GM12878 (cell line): ENCODE results near the gene CASK. TPM values are rescaled to one million over a fixed set of nuclear protein-coding genes. Genes with fewer than 3 reads are reported as not detected.

ENCODE experiments used
- ATAC-seq: fragments of 200-7000 bp; cut with Tn5 transposase; 3 replicates; pipeline ENCODE4 v1.9.1; 2020; ENCODE audit warnings: mild to moderate bottlenecking, moderate library complexity
- BruUV-seq: library from RNA; stranded (reverse); fragments of 400-500 nt; replicated peaks from 2 replicates; lab custom pipeline; 2021; lab: Mats Ljungman, UMichigan
- CTCF ChIA-PET: fragments of 300-600 bp; sonication (Branson Sonifier 250); formaldehyde crosslinking; extraction: SDS; loops from one replicate; lab custom pipeline; 2021; ENCODE audit warnings: inconsistent platforms; lab: Yijun Ruan, JAX
- POLR2A ChIA-PET: fragments of 350-600 bp; formaldehyde crosslinking; extraction: SDS; loops from one replicate; lab custom pipeline; 2021; ENCODE audit warnings: inconsistent platforms; lab: Charles Lee
- RAD21 ChIA-PET: fragments of 300-600 bp; sonication (Branson Sonifier 250); formaldehyde crosslinking; loops from one replicate; lab custom pipeline; 2023; ENCODE audit warnings: antibody characterized with exemption; ENCODE audit not compliant: unreplicated experiment; lab: Charles Lee
- SMC1A ChIA-PET: fragments of 300-600 bp; sonication (Branson Sonifier 250); formaldehyde crosslinking; loops from one replicate; lab custom pipeline; 2023; ENCODE audit not compliant: unreplicated experiment, uncharacterized antibody; lab: Charles Lee
- DNase-seq: peaks from one replicate; pipeline ENCODE4 v3.0.0-alpha.2; 2011; ENCODE audit warnings: low read depth, low spot score
- FAIRE-seq: peaks from 3 replicates; lab custom pipeline; 2011; peaks lifted over from hg19 to GRCh38; lab: Jason Lieb, UNC
- H2AFZ ChIP-seq: 2 replicates; pipeline ENCODE4 v1.6.0; 2011; ENCODE audit warnings: low read depth, low read length, control low read depth; ENCODE audit not compliant: control insufficient read depth
- H3K27ac ChIP-seq: 2 replicates; pipeline ENCODE4 v1.5.1; 2011; ENCODE audit warnings: control low read depth; ENCODE audit not compliant: control insufficient read depth, insufficient read depth
- H3K27me3 ChIP-seq, 2 experiments: replicated peaks in 1 of 2; 2 replicates each; pipeline versions ENCODE4 v1.6.0 to v1.6.1; 2011; ENCODE audit warnings: low read length in 1 of 2; ENCODE audit not compliant: control insufficient read depth in 2 of 2, insufficient read depth in 2 of 2
- H3K36me3 ChIP-seq, 2 experiments: 2 replicates each; pipeline ENCODE4 v1.5.1; 2011; ENCODE audit warnings: low read length in 1 of 2; ENCODE audit not compliant: control insufficient read depth in 2 of 2, insufficient read depth in 2 of 2
- H3K4me1 ChIP-seq: 2 replicates; pipeline ENCODE4 v1.6.1; 2011; ENCODE audit warnings: mild to moderate bottlenecking, low read length, moderate library complexity, mixed read lengths; ENCODE audit not compliant: control insufficient read depth, insufficient read depth
- H3K4me2 ChIP-seq: 2 replicates; pipeline ENCODE4 v1.6.0; 2011; ENCODE audit warnings: control low read depth; ENCODE audit not compliant: control insufficient read depth, insufficient read depth
- H3K4me3 ChIP-seq: fragments of 200-600 bp; sonication (generic); 2 replicates; pipeline ENCODE4 v1.5.1; 2016
- H3K79me2 ChIP-seq: 2 replicates; pipeline ENCODE4 v1.6.0; 2011; ENCODE audit warnings: low read length; ENCODE audit not compliant: control insufficient read depth, insufficient read depth
- H3K9ac ChIP-seq: 2 replicates; pipeline ENCODE4 v1.8.0; 2011; ENCODE audit warnings: low read length, control low read depth, mixed read lengths; ENCODE audit not compliant: control insufficient read depth, insufficient read depth
- H3K9me3 ChIP-seq: replicated peaks from 3 replicates; pipeline ENCODE4 v1.5.1; 2011; ENCODE audit warnings: mild to moderate bottlenecking, low read length; ENCODE audit not compliant: control insufficient read depth, insufficient read depth
- H4K20me1 ChIP-seq: 2 replicates; pipeline ENCODE4 v1.6.0; 2011; ENCODE audit not compliant: control insufficient read depth, insufficient read depth
- BCL11A ChIP-seq: IDR thresholded peaks from 2 replicates; pipeline ENCODE4 v1.6.1; 2011; ENCODE audit warnings: low read depth, low read length
- CHD2 ChIP-seq: IDR thresholded peaks from 2 replicates; pipeline ENCODE4 v1.6.1; 2011; ENCODE audit warnings: low read depth, low read length, improper control_type of control experiment, borderline replicate concordance
- CREB1 ChIP-seq: IDR thresholded peaks from 2 replicates; pipeline ENCODE4 v1.6.1; 2012; ENCODE audit warnings: low read depth, mild to moderate bottlenecking, inconsistent platforms
- ETV6 ChIP-seq, 2 experiments: fragments of 450-650 bp in 1 of 2; IDR thresholded peaks in 1 of 2; conservative IDR thresholded peaks in 1 of 2; 2 replicates each; pipeline ENCODE4 v1.6.1; 2014; ENCODE audit warnings: antibody characterized with exemption in 1 of 2, borderline replicate concordance in 1 of 2, low read depth in 1 of 2, mild to moderate bottlenecking in 1 of 2, moderate library complexity in 1 of 2
- IKZF1 ChIP-seq: fragments of 450-650 bp; conservative IDR thresholded peaks from 2 replicates; pipeline ENCODE4 v1.6.1; 2017; ENCODE audit warnings: antibody characterized with exemption, mild to moderate bottlenecking
- IKZF2 ChIP-seq, 2 experiments: fragments of 450-650 bp; IDR thresholded peaks; 2 replicates each; pipeline ENCODE4 v1.6.1; 2017; ENCODE audit warnings: mild to moderate bottlenecking in 2 of 2, moderate library complexity in 2 of 2
- JUNB ChIP-seq: IDR thresholded peaks from 2 replicates; pipeline ENCODE4 v1.6.1; 2016; ENCODE audit warnings: antibody characterized with exemption, mild to moderate bottlenecking
- KLF5 ChIP-seq: fragments of 450-650 bp; IDR thresholded peaks from 2 replicates; pipeline ENCODE4 v1.6.1; 2014; ENCODE audit warnings: mild to moderate bottlenecking; ENCODE audit not compliant: partially characterized antibody
- MTA2 ChIP-seq: fragments of 450-650 bp; IDR thresholded peaks from 2 replicates; pipeline ENCODE4 v1.6.1; 2016; ENCODE audit warnings: low read depth, mild to moderate bottlenecking, moderate library complexity
- PAX5 ChIP-seq: IDR thresholded peaks from 2 replicates; pipeline ENCODE4 v1.6.1; 2011; ENCODE audit warnings: low read depth, low read length, borderline replicate concordance
- RUNX3 ChIP-seq: IDR thresholded peaks from 2 replicates; pipeline ENCODE4 v1.6.1; 2012; ENCODE audit warnings: low read length, inconsistent platforms
- TCF12 ChIP-seq: IDR thresholded peaks from 2 replicates; pipeline ENCODE4 v1.6.1; 2011; ENCODE audit warnings: low read depth, mild to moderate bottlenecking, low read length
- TCF3 ChIP-seq: IDR thresholded peaks from 2 replicates; pipeline ENCODE4 v1.6.1; 2012; ENCODE audit warnings: low read depth, mild to moderate bottlenecking, low read length, borderline replicate concordance; ENCODE audit not compliant: insufficient read depth
- WGBS: methylation state at CpG from one replicate; pipeline ENCODE4 v1.1.6; 2016; ENCODE audit warnings: low lambda C conversion rate; ENCODE audit not compliant: insufficient replicate concordance, insufficient coverage; ENCODE audit errors: missing lambda C conversion rate; 5-methylcytosine and 5-hydroxymethylcytosine counted together
- in situ Hi-C: fragments of 300-500 bp; cut with MboI; formaldehyde crosslinking; loops from 9 replicates; pipeline ENCODE4 v1.14.3; 2018; ENCODE audit warnings: mixed read lengths
- intact Hi-C: fragments of 100-400 bp; cut with micrococcal nuclease; formaldehyde crosslinking; loops from one replicate; pipeline ENCODE4 v1.14.2; 2022; ENCODE audit not compliant: unreplicated experiment
- polyA plus RNA-seq, 11 experiments: library from polyadenylated mRNA; depleted of rRNA in 4 of 11; unstranded in 6 of 11; stranded (reverse) in 5 of 11; fragments of >200 nt; fragmentation: Nextera tagmentation in 4 of 11; fragmentation: Illumina TruSeq in 1 of 11; extraction: Ambion mirVana in 4 of 11; extraction: Trizol in 1 of 11; gene quantifications; 1 replicate in 1 of 11; 2 replicates in 10 of 11; pipeline versions ENCODE4 v1.2.1 to v1.2.3, GENCODE V29; 2011 to 2016; ENCODE audit warnings: inconsistent platforms in 2 of 11, missing spikeins in 2 of 11, low read depth in 1 of 11
- total RNA-seq, 4 experiments: library from RNA; depleted of rRNA in 3 of 4; stranded (reverse); fragments of >200 nt in 3 of 4; fragmentation: Illumina TruSeq in 1 of 4; extraction: Trizol in 1 of 4; gene quantifications; 2 replicates each; pipeline versions ENCODE4 v1.2.1 to v1.2.3, GENCODE V29; 2013 to 2021
- TF ChIP-seq, protein P1 (sequence below): IDR thresholded peaks from 2 replicates; pipeline ENCODE4 v1.6.1; 2011; ENCODE audit warnings: borderline replicate concordance, low read depth, mild to moderate bottlenecking, moderate library complexity, low read length; ENCODE audit not compliant: insufficient read depth, poor library complexity, severe bottlenecking

CASK gene
- total and polyA plus RNA-seq, 10 of the 15 experiments (the other 5 are each of a cell fraction or from before 2014, with no cell fraction given): 0.60 to 45.9 (median 4.8) TPM

DNA sequence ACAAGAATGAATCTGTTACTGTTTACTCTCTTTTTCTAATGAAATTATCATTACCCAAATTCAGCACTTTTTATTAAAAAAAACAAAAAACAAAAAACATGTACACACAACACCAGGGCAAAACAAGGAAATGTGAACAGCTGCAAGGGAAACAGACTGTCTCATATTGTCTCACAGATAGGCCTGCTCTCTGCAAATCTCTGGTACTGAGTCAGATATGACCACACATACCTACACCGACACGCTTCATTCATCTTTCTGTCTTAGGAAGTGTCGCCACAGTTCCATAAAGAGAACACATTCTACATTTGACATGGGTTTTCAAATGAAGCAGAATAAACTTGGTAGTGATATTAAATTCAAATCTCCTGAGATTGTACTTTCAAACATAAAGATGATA lies 326.8 kb downstream of the CASK start:
- no TSS peak for BruUV-seq
- TF ChIP-seq CREB1 (peak; percentile 29; the same call in 1 of the 2 replicates), IKZF1 (0 out of 2 replicates have a peak, but pooled peaks have one; percentile 37), RUNX3 (peak; percentile 79), TCF3 (peak; percentile 83; the same call in 1 of the 2 replicates), IKZF2 (IDR thresholded peaks at IDR 0.05) (peak; percentile 37 to 42; a peak in 2 of 4 replicates), KLF5 (no peak), BCL11A (0 out of 2 replicates have a peak, but pooled peaks have one; percentile 29), TCF12 (peak; percentile 60), MTA2 (0 out of 2 replicates have a peak, but pooled peaks have one; percentile 13), ETV6 (conservative IDR thresholded peaks at IDR 0.05 in 1 of 2, IDR thresholded peaks at IDR 0.05 in 1 of 2; ENCODE audit: borderline replicate concordance in 1 of 2, low read depth in 1 of 2) (peak in 1 of 2 experiments; percentile 74; a peak in 2 of 4 replicates), CHD2 (no peak), JUNB (peak; percentile 49), PAX5 (peak; percentile 63; the same call in 1 of the 2 replicates)
- TF ChIP-seq, protein P1, sequence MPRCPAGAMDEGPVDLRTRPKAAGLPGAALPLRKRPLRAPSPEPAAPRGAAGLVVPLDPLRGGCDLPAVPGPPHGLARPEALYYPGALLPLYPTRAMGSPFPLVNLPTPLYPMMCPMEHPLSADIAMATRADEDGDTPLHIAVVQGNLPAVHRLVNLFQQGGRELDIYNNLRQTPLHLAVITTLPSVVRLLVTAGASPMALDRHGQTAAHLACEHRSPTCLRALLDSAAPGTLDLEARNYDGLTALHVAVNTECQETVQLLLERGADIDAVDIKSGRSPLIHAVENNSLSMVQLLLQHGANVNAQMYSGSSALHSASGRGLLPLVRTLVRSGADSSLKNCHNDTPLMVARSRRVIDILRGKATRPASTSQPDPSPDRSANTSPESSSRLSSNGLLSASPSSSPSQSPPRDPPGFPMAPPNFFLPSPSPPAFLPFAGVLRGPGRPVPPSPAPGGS: no peak
- SMC1A ChIA-PET: interaction anchor here (1.6 to 2.2 kb wide), 4 partner anchors 10 to 20 kb away, joined by 4 to 7 read pairs (median 6); no protein-coding TSS in a partner anchor
- Histone ChIP-seq H3K27me3 (0 out of 4 replicates have a peak, but pooled peaks cover 0 to 2% of the 10 kb centered on the region in 2 experiments), H2AFZ (no peak overlapping the region), H3K9ac (no peak overlapping the region), H4K20me1 (no peaks in the 10 kb centered on the region), H3K4me1 (no peaks in the 10 kb centered on the region; the same call in 1 of the 2 replicates), H3K4me2 (no peak overlapping the region), H3K27ac (no peak overlapping the region), H3K4me3 (no peak overlapping the region), H3K9me3 (no peaks in the 10 kb centered on the region), H3K36me3 (no peaks in the 10 kb centered on the region), H3K79me2 (no peaks in the 10 kb centered on the region)
- RAD21 ChIA-PET: no interaction called here
- ATAC-seq (peak; percentile 99), FAIRE-seq (peak; percentile 68), DNase-seq (peak; percentile 52)
- CTCF ChIA-PET: interaction anchor here (0.8 kb wide), 1 partner anchor 110 kb away, joined by 3 read pairs; no protein-coding TSS in a partner anchor
- intact Hi-C loops: no loop called here
- in situ Hi-C loops: no loop called here
- WGBS: 2% methylated on average over 3 of the region's 3 CpGs
- POLR2A ChIA-PET: no interaction called here
